ENCODE results near the gene LNX2.

Gene LNX2

GRCh38 chr13:27605099-27605498, 15.2 kb downstream of the LNX2 start:
- DNase-seq = no peak

GRCh38 chr13:27601803-27602202, 18.5 kb downstream of the LNX2 start:
- DNase-seq = no peak

- no peak for DNase-seq
Observed at GRCh38 chr13:27601208-27601607, 19.1 kb downstream of the LNX2 start.

- DNase-seq = no peak
Observed at GRCh38 chr13:27600711-27601110, 19.6 kb downstream of the LNX2 start.

- no peak for DNase-seq
Observed at GRCh38 chr13:27599845-27600553, 20.3 kb downstream of the LNX2 start.

GRCh38 chr13:27599096-27599495, 21.2 kb downstream of the LNX2 start:
- no peak for DNase-seq

- DNase-seq = no peak
Observed at GRCh38 chr13:27595055-27595811, 25.1 kb downstream of the LNX2 start.

GRCh38 chr13:27593267-27593666, 27.1 kb downstream of the LNX2 start:
- DNase-seq = no peak

GRCh38 chr13:27592865-27593264, 27.5 kb downstream of the LNX2 start:
- no peak for DNase-seq

- DNase-seq = no peak
Observed at GRCh38 chr13:27588405-27588804, 31.9 kb downstream of the LNX2 start.

GRCh38 chr13:27587095-27587746, 33.1 kb downstream of the LNX2 start:
- no peak for DNase-seq

GRCh38 chr13:27583645-27584044, 36.7 kb downstream of the LNX2 start:
- no peak for DNase-seq

- DNase-seq = no peak
Observed at GRCh38 chr13:27578121-27579030, 42.0 kb downstream of the LNX2 start.

- no peak for DNase-seq
Observed at GRCh38 chr13:27574661-27575060, 45.7 kb downstream of the LNX2 start.

GRCh38 chr13:27573265-27573664, 47.1 kb downstream of the LNX2 start:
- no peak for DNase-seq

GRCh38 chr13:27572234-27572901, 48.0 kb downstream of the LNX2 start:
- DNase-seq = no peak

GRCh38 chr13:27570906-27571305, 49.4 kb downstream of the LNX2 start:
- no peak for DNase-seq

- no peak for DNase-seq
Observed at GRCh38 chr13:27569405-27569804, 50.9 kb downstream of the LNX2 start.

- no peak for DNase-seq
Observed at GRCh38 chr13:27565818-27566217, 54.5 kb downstream of the LNX2 start.

GRCh38 chr13:27562457-27562856, 57.9 kb downstream of the LNX2 start:
- DNase-seq = no peak

- no peak for DNase-seq
Observed at GRCh38 chr13:27559719-27560118, 60.6 kb downstream of the LNX2 start.

GRCh38 chr13:27556109-27556508, 64.2 kb downstream of the LNX2 start:
- DNase-seq = no peak
